Progenitor cell of endocrine pancreas (in vitro differentiated cells): ENCODE measurements around the gene NEURL1. TPM values are rescaled to one million over a fixed set of nuclear protein-coding genes. Genes with fewer than 3 reads are reported as not detected.
"Not testable (repeated sequence)": the region's sequence is repeated elsewhere in the genome, so short reads cannot be mapped to it uniquely, and the experiment has no call there.

Experiments
- DNase-seq: peaks from one replicate; pipeline ENCODE4 v3.0.0; 2021; ENCODE audit warnings: low spot score; ENCODE audit not compliant: unreplicated experiment
- H3K27ac Mint-ChIP-seq: 2 replicates; pipeline ENCODE4 v1.8.0; 2021; ENCODE audit warnings: mild to moderate bottlenecking, moderate library complexity, mixed read lengths
- H3K27me3 Mint-ChIP-seq: 2 replicates; pipeline ENCODE4 v1.8.0; 2021; ENCODE audit warnings: mixed read lengths
- H3K36me3 Mint-ChIP-seq: 2 replicates; pipeline ENCODE4 v1.8.0; 2022; ENCODE audit warnings: mixed read lengths; ENCODE audit not compliant: insufficient read depth
- H3K4me1 Mint-ChIP-seq: 2 replicates; pipeline ENCODE4 v1.8.0; 2021; ENCODE audit warnings: low read depth, mixed read lengths
- H3K4me3 Mint-ChIP-seq: 2 replicates; pipeline ENCODE4 v1.8.0; 2021; ENCODE audit warnings: low read depth, mild to moderate bottlenecking, moderate library complexity, mixed read lengths
- H3K9me3 Mint-ChIP-seq: 2 replicates; pipeline ENCODE4 v1.8.0; 2021; ENCODE audit warnings: low read depth, mixed read lengths
- total RNA-seq: library from RNA; stranded (reverse); gene quantifications from 2 replicates; pipeline ENCODE4 v1.2.1, GENCODE V29; 2021
- TF ChIP-seq, protein P1 (sequence below): fragments of 200-600 bp; sonication (generic); IDR thresholded peaks from one replicate; pipeline ENCODE4 v1.5.0; 2021; ENCODE audit warnings: antibody characterized with exemption, mild to moderate bottlenecking; ENCODE audit not compliant: unreplicated experiment

NEURL1 gene
- total RNA-seq, 1 donor from 2014 or later: 21.5 TPM

DNA sequence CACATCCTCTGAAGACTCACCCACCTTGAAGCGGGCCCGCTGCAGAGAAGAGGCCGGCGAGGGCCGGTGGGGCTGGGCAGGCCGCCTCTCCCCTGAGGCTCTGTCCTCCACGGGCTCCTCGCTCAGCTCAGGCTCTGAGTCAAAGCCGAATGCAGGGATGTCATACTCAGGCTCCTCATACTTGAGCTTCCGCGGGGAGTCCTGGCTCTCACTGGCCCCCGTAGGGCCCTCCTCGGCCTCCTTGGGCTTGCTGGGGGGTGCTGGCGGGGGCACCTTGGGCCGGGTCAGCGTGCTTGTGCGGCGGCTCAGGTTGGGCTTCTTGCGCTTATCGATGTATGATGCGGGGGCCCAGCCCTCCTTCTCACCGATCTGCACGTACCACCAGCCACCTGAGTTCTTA, 109.9 kb downstream of the NEURL1 start:
- TF ChIP-seq, protein P1, sequence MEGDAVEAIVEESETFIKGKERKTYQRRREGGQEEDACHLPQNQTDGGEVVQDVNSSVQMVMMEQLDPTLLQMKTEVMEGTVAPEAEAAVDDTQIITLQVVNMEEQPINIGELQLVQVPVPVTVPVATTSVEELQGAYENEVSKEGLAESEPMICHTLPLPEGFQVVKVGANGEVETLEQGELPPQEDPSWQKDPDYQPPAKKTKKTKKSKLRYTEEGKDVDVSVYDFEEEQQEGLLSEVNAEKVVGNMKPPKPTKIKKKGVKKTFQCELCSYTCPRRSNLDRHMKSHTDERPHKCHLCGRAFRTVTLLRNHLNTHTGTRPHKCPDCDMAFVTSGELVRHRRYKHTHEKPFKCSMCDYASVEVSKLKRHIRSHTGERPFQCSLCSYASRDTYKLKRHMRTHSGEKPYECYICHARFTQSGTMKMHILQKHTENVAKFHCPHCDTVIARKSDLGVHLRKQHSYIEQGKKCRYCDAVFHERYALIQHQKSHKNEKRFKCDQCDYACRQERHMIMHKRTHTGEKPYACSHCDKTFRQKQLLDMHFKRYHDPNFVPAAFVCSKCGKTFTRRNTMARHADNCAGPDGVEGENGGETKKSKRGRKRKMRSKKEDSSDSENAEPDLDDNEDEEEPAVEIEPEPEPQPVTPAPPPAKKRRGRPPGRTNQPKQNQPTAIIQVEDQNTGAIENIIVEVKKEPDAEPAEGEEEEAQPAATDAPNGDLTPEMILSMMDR: no peak
- Mint-ChIP-seq H3K9me3 (no peaks in the 10 kb centered on the region), H3K4me3 (no peak overlapping the region)

DNA sequence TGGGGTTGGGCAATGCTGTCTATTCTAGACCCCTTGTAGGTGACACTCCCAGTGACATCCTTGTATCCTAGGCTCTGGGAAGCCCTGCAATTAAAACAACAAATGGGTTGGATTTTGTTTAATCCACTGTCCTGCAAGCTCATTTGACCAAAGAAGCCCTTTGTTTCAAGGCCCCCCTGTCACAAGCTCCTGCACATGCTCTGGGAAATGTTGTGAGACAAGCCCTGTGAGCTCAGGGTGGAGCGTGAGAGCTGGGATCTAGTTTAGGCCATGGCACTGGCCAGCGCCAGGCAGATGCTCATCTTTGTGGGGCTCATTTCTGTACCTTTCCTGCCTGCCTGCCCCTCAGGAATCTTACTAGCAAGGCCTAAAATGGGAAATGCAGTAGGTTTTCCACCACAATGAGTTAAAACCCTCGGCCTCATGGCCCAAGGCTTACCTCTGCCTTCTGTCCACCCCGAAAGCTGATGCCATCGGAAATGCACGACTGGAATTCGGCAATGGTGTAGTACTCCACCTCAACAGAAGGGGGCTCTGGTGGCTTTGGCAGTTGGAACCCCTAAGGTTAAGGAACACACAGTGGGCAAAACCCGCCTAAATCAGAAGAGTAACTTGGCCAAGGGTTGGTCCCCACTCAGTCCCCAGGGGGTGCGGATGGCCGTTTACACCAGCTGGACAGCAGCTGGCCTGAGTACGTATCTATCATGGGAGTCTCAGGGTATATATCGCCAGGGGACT, 112.0 kb downstream of the NEURL1 start:
- no peaks in the 10 kb centered on the region for H3K27me3 Mint-ChIP-seq
- H3K36me3 Mint-ChIP-seq: peaks cover 38% of the 10 kb centered on the region
- no peak overlapping the region for H3K27ac Mint-ChIP-seq
- no peak overlapping the region for H3K4me3 Mint-ChIP-seq
- no peaks in the 10 kb centered on the region for H3K9me3 Mint-ChIP-seq
- H3K4me1 Mint-ChIP-seq: no peaks in the 10 kb centered on the region
- DNase-seq: no peak
- TF ChIP-seq, protein P1: peak; percentile 40

More for the DNA sequence above, 109.9 kb downstream of the NEURL1 start:
- Mint-ChIP-seq H3K27ac (no peak overlapping the region), H3K4me1 (peaks cover 2% of the 10 kb centered on the region), H3K36me3 (peaks cover 28% of the 10 kb centered on the region), H3K27me3 (no peaks in the 10 kb centered on the region)
- DNase-seq: no peak

DNA sequence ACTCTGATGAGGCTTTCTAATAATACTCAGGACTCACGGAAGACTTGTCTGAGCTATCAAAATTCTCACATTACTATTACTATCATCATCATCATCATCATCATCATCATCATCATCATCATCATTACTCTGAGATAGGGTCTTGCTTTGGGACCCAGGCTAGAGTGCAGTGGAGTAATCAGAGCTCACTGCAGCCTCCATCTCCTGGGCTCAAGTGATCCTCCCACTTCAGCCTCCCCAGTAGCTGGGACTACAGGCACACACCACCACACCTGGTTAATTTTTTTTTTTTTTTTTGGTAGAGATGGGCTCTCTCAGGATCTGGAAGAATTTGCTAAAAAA, 112.6 kb downstream of the NEURL1 start:
- H3K4me3 Mint-ChIP-seq, H3K4me1 Mint-ChIP-seq, H3K27me3 Mint-ChIP-seq, H3K27ac Mint-ChIP-seq, DNase-seq, H3K9me3 Mint-ChIP-seq: not testable (repeated sequence)
- peaks cover 39% of the 10 kb centered on the region for H3K36me3 Mint-ChIP-seq

DNA sequence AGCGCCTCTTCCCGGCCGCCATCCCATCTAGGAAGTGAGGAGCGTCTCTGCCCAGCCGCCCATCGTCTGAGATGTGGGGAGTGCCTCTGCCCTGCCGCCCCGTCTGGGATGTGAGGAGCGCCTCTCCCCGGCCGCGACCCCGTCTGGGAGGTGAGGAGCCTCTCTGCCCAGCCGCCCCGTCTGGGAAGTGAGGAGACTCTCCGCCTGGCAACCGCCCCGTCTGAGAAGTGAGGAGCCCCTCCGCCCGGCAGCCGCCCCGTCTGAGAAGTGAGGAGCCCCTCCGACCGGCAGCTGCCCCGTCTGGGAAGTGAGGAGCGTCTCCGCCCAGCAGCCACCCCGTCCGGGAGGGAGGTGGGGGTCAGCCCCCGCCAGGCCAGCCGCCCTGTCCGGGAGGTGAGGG, 113.5 kb downstream of the NEURL1 start:
- not testable (repeated sequence) for DNase-seq, H3K27ac Mint-ChIP-seq, H3K4me1 Mint-ChIP-seq, H3K4me3 Mint-ChIP-seq, H3K9me3 Mint-ChIP-seq, H3K27me3 Mint-ChIP-seq
- H3K36me3 Mint-ChIP-seq: peaks cover 39% of the 10 kb centered on the region

DNA sequence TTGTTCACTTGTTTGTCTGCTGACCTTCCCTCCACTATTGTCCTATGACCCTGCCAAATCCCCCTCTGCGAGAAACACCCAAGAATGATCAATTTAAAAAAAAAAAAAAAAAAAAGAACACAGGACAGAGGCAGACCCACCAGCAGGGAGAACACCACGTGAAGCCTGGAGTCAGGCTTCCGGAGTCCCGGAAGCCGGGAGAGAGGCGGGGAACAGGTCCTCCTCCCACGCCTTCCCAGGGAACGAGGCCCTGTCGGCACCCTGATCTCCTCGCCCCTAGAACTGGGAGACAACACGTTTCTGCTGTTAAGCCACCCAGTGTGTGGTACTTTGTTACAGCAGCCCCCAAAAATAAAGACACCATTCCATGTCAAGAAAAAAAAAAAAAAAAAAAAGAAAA, 114.6 kb downstream of the NEURL1 start:
- H3K4me3 Mint-ChIP-seq, H3K27ac Mint-ChIP-seq, H3K9me3 Mint-ChIP-seq, H3K27me3 Mint-ChIP-seq, DNase-seq, H3K4me1 Mint-ChIP-seq: not testable (repeated sequence)
- peaks cover 32% of the 10 kb centered on the region for H3K36me3 Mint-ChIP-seq

DNA sequence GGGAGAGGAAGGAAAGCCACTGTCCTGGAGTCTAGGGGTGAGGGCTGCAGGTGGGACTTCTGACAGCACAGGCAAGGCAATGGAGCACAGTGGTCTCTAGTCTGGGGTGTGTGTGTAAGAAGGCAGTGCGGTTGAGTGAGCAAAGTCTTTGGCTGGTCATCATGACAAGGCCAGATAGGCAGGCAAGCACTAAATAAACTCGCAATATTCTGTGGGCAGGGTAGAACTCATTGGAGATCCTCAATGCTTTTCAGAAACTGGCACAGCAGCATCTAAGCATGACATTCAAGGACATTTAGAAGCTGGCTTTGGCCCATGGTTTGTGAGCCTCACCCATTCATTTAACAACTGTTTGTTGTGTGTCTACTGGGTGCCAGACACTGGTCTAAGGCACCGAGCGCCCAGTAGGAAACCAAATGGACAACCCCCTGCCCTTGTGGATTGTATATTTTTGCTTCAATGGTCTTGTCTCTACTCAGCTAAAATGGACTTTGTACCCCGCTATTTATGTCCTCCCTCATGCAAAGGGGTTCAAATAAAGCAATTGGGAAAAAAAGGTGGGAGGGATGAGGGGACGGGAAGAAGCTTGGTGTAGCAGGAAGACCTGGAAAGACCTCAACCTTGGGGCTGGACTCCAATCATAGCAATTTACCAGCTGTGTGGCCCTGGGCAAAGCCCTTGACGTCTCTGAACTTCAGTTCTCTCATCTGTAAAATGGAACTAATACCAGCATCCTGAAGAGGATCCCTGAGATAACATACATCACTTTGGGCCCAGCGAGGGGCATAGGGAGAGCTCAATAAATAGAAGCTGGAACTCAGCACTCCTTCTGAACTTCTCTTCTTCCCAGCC, 116.0 kb downstream of the NEURL1 start:
- Mint-ChIP-seq H3K27me3 (no peaks in the 10 kb centered on the region), H3K9me3 (no peaks in the 10 kb centered on the region), H3K4me1 (no peaks in the 10 kb centered on the region), H3K4me3 (no peak overlapping the region), H3K27ac (peak overlapping the region; percentile 51), H3K36me3 (peaks cover 30% of the 10 kb centered on the region)
- no peak for DNase-seq
- TF ChIP-seq, protein P1: no peak

DNA sequence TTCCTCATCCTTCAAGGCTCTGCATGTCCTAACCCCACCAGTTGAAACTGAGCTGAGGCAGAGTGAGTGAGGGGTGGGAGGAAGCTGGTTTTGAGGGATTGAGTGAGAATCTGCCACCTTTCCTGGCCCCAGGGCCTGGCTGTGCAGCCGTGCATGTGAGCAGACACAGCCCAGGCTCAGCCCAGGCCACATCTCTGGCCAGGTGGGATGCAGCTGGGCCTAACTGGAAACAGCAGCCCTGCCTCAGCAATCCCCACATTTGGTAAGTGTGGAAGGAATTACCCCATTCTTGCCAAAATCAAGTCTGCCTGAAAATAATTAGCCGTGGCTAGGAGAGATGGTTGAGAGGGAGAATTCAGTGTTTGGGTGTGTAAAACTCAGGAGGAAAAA, 116.6 kb downstream of the NEURL1 start:
- no peak overlapping the region for H3K27ac Mint-ChIP-seq
- TF ChIP-seq, protein P1: no peak
- no peaks in the 10 kb centered on the region for H3K4me1 Mint-ChIP-seq
- no peaks in the 10 kb centered on the region for H3K9me3 Mint-ChIP-seq
- no peak overlapping the region for H3K4me3 Mint-ChIP-seq
- peaks cover 27% of the 10 kb centered on the region for H3K36me3 Mint-ChIP-seq
- DNase-seq: no peak
- H3K27me3 Mint-ChIP-seq: no peaks in the 10 kb centered on the region
